BLaER1 (cell line): ENCODE measurements around the gene MANBA.
A peak's percentile ranks its signal among the peaks of the same experiment; 100 is the strongest.
"Not testable (repeated sequence)": the region's sequence is repeated elsewhere in the genome, so short reads cannot be mapped to it uniquely, and the experiment has no call there.

ENCODE experiments used
- H3K27ac ChIP-seq: shearing (Covaris generic); formaldehyde crosslinking; 2 replicates; pipeline ENCODE4 v1.8.1; 2022
- H3K27me3 ChIP-seq: shearing (Covaris generic); formaldehyde crosslinking; 2 replicates; pipeline ENCODE4 v1.8.1; 2022
- H3K36me3 ChIP-seq: shearing (Covaris generic); formaldehyde crosslinking; 2 replicates; pipeline ENCODE4 v1.8.1; 2022
- H3K4me1 ChIP-seq: shearing (Covaris generic); formaldehyde crosslinking; 2 replicates; pipeline ENCODE4 v1.8.1; 2022
- H3K4me2 ChIP-seq: shearing (Covaris generic); formaldehyde crosslinking; 2 replicates; pipeline ENCODE4 v1.8.1; 2022
- H3K4me3 ChIP-seq: shearing (Covaris generic); formaldehyde crosslinking; 2 replicates; pipeline ENCODE4 v1.8.1; 2022
- H3K9ac ChIP-seq: shearing (Covaris generic); formaldehyde crosslinking; 2 replicates; pipeline ENCODE4 v1.8.1; 2022
- H3K9me3 ChIP-seq: shearing (Covaris generic); formaldehyde crosslinking; 2 replicates; pipeline ENCODE4 v1.8.1; 2022
- H4K20me1 ChIP-seq: shearing (Covaris generic); formaldehyde crosslinking; 2 replicates; pipeline ENCODE4 v1.8.1; 2022
- Cebpa-rat ChIP-seq: shearing (Covaris generic); IDR thresholded peaks from 2 replicates; pipeline ENCODE4 v1.8.1; 2022

The MANBA gene

DNA sequence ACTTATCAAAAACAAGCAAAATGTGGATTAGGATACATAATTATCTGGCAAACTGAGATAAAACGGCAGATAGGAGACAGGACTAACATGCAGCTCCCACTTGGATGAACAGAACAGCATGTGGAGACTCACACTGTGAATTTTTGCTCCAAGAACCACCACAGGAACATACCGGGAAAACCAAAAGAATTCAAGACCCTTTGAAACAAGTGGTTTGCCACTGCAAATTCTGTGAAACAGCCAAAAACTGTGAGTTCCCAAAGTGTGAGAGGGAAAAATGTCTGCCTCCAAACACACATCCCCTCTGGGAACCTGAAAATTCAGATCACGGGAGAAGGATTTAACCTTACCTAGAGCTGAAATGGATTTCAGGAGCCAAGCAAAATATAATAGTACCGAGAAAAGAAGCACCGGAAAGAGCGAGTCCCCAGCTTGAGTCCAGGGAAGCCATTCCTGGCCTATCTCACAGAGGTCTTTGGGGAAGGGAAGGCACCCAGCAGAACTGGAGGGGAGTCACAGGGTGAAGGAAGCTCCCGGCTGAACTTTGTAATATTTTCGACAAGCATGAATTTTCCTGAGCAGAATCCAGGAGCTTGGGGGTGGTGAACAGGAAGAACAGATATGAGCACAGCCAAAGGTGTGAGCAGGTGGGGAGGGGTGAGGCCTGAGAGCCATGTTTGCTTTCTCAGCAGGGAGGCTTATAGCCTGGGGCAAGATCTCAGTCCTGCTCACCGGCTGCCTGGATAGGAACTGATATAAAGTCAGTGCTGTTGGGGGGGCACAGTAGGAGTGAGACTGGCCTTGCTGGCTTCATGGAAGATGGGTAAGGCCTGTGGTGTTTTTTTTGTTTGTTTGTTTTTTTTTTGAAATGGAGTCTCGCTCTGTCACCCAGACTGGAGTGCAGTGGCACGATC is 23.9 kb downstream of the MANBA start:
- H4K20me1 ChIP-seq = peaks cover 60% of the 10 kb centered on the region

DNA sequence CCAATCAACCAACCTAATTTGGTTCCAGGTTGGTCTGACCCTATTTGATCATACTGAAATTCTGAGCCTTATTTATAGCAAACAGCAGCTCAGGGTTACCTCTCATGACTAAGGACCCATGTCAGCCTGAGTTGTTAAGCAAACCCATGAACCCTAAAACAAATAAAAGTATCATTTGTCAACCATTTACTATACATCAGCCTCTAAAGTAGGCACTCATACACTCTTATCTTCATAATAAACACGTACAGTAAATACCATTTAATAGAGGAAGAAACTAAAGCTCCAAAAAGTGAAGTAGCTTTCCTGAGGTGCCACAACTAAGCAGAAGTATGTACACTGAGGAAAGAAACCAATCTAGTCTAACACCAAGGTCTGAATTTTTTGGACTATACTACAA is 25.2 kb downstream of the MANBA start:
- Histone ChIP-seq H3K27me3 (no peaks in the 10 kb centered on the region), H3K4me1 (peaks cover 18% of the 10 kb centered on the region), H3K4me2 (peak overlapping the region; percentile 64; the same call in 1 of the 2 replicates), H3K4me3 (no peak overlapping the region), H4K20me1 (peaks cover 60% of the 10 kb centered on the region), H3K27ac (no peak overlapping the region), H3K9ac (no peak overlapping the region), H3K9me3 (peaks cover 53% of the 10 kb centered on the region), H3K36me3 (peaks cover 63% of the 10 kb centered on the region)
- TF ChIP-seq Cebpa-rat = no peak

More for the DNA sequence above, 23.9 kb downstream of the MANBA start:
- TF ChIP-seq Cebpa-rat = no peak
- H3K9me3 ChIP-seq = peaks cover 53% of the 10 kb centered on the region
- no peak overlapping the region for H3K4me3 ChIP-seq
- peaks cover 57% of the 10 kb centered on the region for H3K36me3 ChIP-seq
- no peak overlapping the region for H3K4me2 ChIP-seq
- no peaks in the 10 kb centered on the region for H3K27me3 ChIP-seq
- no peak overlapping the region for H3K9ac ChIP-seq
- H3K4me1 ChIP-seq = peaks cover 18% of the 10 kb centered on the region
- no peak overlapping the region for H3K27ac ChIP-seq

- no peak overlapping the region for H3K4me3 ChIP-seq
- no peaks in the 10 kb centered on the region for H3K27me3 ChIP-seq
- peak overlapping the region; percentile 64 for H3K4me2 ChIP-seq
- H3K27ac ChIP-seq = peak overlapping the region; percentile 7; the same call in 1 of the 2 replicates
- no peak for TF ChIP-seq Cebpa-rat
- peaks cover 69% of the 10 kb centered on the region for H3K36me3 ChIP-seq
- peaks cover 18% of the 10 kb centered on the region for H3K4me1 ChIP-seq
- peak overlapping the region; percentile 0; the same call in 1 of the 2 replicates for H3K9ac ChIP-seq
- peaks cover 60% of the 10 kb centered on the region for H4K20me1 ChIP-seq
- peaks cover 53% of the 10 kb centered on the region for H3K9me3 ChIP-seq
These were observed 26.0 kb downstream of the MANBA start for GRCh38 chr4:102734591-102735385.

DNA sequence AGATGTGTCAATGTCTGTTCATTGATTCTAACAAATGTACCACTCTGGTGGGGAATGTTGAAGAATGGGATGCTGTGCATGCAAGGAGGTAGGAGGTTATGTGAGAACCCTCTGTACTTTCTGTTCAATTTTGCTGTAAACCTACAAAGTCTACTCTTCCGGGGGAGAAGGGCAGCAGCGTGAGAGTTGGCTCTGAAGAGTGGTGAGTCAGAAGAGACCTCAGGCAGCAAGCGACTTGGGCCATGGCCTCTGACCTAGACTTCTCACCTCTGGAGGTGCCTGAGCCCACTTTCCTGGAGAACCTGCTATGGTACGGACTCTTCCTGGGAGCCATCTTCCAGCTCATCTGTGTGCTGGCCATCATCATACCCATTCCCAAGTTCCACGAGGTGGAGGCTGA is 26.7 kb downstream of the MANBA start:
- H3K4me2 ChIP-seq = peak overlapping the region; percentile 64
- H3K27me3 ChIP-seq = no peaks in the 10 kb centered on the region
- peak overlapping the region; percentile 0; the same call in 1 of the 2 replicates for H3K9ac ChIP-seq
- peaks cover 48% of the 10 kb centered on the region for H3K9me3 ChIP-seq
- no peak for TF ChIP-seq Cebpa-rat
- H3K36me3 ChIP-seq = peaks cover 69% of the 10 kb centered on the region
- H3K4me1 ChIP-seq = peaks cover 18% of the 10 kb centered on the region
- peak overlapping the region; percentile 7; the same call in 1 of the 2 replicates for H3K27ac ChIP-seq
- H4K20me1 ChIP-seq = peaks cover 60% of the 10 kb centered on the region
- H3K4me3 ChIP-seq = no peak overlapping the region

- no peak overlapping the region for H3K4me2 ChIP-seq
- H4K20me1 ChIP-seq = peaks cover 56% of the 10 kb centered on the region
- no peaks in the 10 kb centered on the region for H3K27me3 ChIP-seq
- no peak for TF ChIP-seq Cebpa-rat
- H3K27ac ChIP-seq = no peak overlapping the region
- no peak overlapping the region for H3K9ac ChIP-seq
- H3K4me3 ChIP-seq = no peak overlapping the region
- H3K4me1 ChIP-seq = peaks cover 18% of the 10 kb centered on the region
- H3K36me3 ChIP-seq = peaks cover 74% of the 10 kb centered on the region
- peaks cover 38% of the 10 kb centered on the region for H3K9me3 ChIP-seq
These were observed 27.7 kb downstream of the MANBA start for GRCh38 chr4:102733084-102733483.

GRCh38 chr4:102732678-102733077 is 28.1 kb downstream of the MANBA start:
- H3K4me2 ChIP-seq = no peak overlapping the region
- peaks cover 34% of the 10 kb centered on the region for H3K9me3 ChIP-seq
- H3K36me3 ChIP-seq = peaks cover 74% of the 10 kb centered on the region
- H4K20me1 ChIP-seq = peaks cover 52% of the 10 kb centered on the region
- no peak overlapping the region for H3K27ac ChIP-seq
- H3K4me3 ChIP-seq = no peak overlapping the region
- H3K9ac ChIP-seq = no peak overlapping the region
- H3K4me1 ChIP-seq = peaks cover 18% of the 10 kb centered on the region
- no peaks in the 10 kb centered on the region for H3K27me3 ChIP-seq
- TF ChIP-seq Cebpa-rat = no peak

DNA sequence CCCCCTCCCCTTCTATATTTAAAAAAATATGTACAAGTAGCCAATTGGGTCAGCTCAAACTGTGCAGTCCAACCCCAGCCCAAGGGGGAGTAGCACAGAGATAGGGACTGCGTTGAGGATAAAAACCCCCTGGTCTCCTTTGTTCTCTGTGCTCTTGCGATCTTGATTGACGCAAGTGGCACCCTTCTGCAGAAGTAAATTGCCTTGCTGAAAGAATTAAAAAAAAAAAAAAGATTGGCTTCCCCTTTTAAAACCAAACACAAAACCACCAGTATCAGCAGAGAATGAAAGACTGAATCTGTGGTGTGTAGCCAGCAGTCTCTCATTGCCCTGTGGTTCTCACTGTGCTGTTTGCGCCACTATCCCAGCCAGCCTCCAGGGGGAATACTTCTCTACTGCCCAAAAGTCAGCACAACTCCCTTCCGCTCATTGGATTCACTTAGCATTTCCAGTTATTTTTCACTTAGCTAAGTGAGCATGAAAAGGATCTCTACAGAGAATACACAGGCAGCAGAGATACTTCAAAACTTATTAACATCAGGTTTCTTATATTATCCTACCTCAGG is 29.7 kb downstream of the MANBA start:
- peaks cover 18% of the 10 kb centered on the region for H3K4me1 ChIP-seq
- H3K36me3 ChIP-seq = peaks cover 73% of the 10 kb centered on the region
- H3K4me2 ChIP-seq = no peak overlapping the region
- H3K9ac ChIP-seq = no peak overlapping the region
- H3K27me3 ChIP-seq = no peaks in the 10 kb centered on the region
- peaks cover 31% of the 10 kb centered on the region for H3K9me3 ChIP-seq
- no peak for TF ChIP-seq Cebpa-rat
- no peak overlapping the region for H3K4me3 ChIP-seq
- peaks cover 36% of the 10 kb centered on the region for H4K20me1 ChIP-seq
- H3K27ac ChIP-seq = no peak overlapping the region

DNA sequence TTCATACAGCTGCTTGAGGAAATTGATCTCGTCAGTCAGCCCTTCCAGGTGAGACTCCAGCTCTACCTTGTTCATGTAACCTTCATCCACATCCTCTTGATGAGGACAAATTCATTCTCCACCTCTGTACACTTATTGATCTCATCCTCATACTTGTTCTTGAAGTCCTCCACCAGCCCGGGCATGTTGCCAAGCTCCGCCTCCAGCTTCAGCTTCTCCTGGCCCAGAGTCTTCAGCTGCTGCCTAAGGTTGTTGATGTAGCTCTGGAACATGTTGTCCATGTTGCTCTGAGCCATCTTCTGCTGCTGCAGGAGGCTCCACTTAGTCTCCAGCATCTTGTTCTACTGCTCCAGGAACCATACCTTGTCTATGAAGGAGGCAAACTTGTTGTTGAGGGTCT is 31.3 kb downstream of the MANBA start:
- H3K4me1 ChIP-seq, H3K27me3 ChIP-seq, H3K4me2 ChIP-seq, H3K4me3 ChIP-seq, H3K9ac ChIP-seq, H3K27ac ChIP-seq: not testable (repeated sequence)
- H3K36me3 ChIP-seq = peaks cover 76% of the 10 kb centered on the region
- H3K9me3 ChIP-seq = peaks cover 31% of the 10 kb centered on the region
- H4K20me1 ChIP-seq = peaks cover 21% of the 10 kb centered on the region

- H3K4me2 ChIP-seq, H3K9ac ChIP-seq, H3K27ac ChIP-seq, H3K4me1 ChIP-seq, H4K20me1 ChIP-seq, H3K27me3 ChIP-seq, H3K4me3 ChIP-seq: not testable (repeated sequence)
- Histone ChIP-seq H3K9me3 (peaks cover 23% of the 10 kb centered on the region), H3K36me3 (peaks cover 73% of the 10 kb centered on the region)
These were observed 33.8 kb downstream of the MANBA start for GRCh38 chr4:102726919-102727318.

- no peak overlapping the region for H3K9ac ChIP-seq
- no peaks in the 10 kb centered on the region for H3K27me3 ChIP-seq
- TF ChIP-seq Cebpa-rat = no peak
- H3K4me3 ChIP-seq = no peak overlapping the region
- H4K20me1 ChIP-seq = no peaks in the 10 kb centered on the region; the same call in 1 of the 2 replicates
- peaks cover 73% of the 10 kb centered on the region for H3K36me3 ChIP-seq
- H3K4me2 ChIP-seq = no peak overlapping the region
- H3K27ac ChIP-seq = no peak overlapping the region
- peaks cover 14% of the 10 kb centered on the region for H3K9me3 ChIP-seq
- H3K4me1 ChIP-seq = no peaks in the 10 kb centered on the region
These were observed 34.7 kb downstream of the MANBA start for GRCh38 chr4:102726068-102726467.
